ENCODE data around the gene BCAR1.
"Not testable (repeated sequence)": the region's sequence is repeated elsewhere in the genome, so short reads cannot be mapped to it uniquely, and the experiment has no call there.

BCAR1 gene

DNA sequence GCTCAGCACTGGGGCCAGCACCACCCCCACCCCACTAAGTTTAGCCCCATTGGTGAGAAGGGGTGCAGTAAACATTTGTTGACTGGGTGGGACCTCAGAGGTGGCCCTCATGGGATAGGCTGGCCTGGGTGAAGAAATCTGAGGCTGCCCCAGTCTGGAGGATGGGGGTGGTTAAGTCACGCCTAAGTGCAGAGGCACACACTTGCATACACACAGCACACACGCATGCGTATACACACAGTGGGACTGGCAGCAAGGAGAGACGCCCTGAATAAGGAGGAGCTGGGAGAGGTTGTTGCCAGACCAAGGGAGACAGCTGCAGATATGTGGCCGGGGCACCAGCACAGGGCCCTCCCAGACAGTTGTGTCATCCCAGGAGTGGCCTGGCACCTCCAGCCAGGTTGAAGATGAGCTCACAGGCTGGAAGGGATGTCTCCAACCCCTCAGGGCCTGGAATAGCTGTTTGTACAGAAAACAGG, 3.0 kb upstream of the BCAR1 start:
- no peak for DNase-seq (ENCODE audit: low read depth)

DNA sequence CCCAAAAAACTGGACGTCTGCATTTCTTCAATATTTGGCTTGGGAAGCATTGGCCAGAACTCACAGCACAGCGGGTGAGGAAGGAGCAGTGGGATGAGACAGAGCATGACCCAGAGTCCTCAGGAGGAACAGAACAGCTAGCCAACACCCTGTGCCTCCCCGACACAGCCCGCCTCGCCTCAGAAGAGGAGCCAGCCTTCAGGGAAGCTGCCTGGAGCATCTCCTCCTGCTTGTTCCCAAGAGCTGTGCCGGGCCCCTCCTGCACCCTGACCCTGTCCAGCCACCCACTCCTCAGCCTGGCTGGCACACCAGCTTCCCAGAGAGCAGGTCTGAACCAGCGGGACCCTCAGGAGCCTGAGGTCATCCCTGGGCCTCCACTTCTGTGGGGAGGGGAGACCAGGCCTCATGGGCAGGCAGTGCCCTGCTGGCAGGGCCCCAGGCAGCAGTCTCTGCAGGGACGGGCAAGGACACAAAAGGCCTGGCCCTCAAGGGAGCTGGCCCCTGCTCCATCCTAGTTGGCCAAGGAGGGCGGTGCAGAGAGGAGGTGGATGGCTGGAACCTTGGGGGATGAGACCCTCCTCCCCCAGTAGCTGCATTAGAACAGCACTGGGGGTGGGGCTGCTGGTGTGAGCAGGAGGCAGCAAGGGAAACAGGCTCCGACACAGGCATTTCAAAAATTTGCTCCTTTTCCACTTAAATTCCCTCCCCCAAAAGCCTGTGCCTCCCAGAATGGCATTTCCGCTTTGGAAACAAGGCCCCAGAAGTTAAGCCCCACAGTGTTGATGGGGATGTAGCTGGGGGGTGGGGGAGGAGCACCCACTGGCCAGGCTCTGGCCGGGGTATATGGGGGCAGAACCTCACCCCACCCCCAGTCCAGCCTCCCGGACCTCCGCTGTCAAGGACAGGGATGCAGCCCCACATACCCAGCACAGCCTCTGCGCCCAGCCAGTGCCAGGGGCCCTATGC, 1.8 kb upstream of the BCAR1 start:
- DNase-seq (ENCODE audit: low read depth), result no peak

DNA sequence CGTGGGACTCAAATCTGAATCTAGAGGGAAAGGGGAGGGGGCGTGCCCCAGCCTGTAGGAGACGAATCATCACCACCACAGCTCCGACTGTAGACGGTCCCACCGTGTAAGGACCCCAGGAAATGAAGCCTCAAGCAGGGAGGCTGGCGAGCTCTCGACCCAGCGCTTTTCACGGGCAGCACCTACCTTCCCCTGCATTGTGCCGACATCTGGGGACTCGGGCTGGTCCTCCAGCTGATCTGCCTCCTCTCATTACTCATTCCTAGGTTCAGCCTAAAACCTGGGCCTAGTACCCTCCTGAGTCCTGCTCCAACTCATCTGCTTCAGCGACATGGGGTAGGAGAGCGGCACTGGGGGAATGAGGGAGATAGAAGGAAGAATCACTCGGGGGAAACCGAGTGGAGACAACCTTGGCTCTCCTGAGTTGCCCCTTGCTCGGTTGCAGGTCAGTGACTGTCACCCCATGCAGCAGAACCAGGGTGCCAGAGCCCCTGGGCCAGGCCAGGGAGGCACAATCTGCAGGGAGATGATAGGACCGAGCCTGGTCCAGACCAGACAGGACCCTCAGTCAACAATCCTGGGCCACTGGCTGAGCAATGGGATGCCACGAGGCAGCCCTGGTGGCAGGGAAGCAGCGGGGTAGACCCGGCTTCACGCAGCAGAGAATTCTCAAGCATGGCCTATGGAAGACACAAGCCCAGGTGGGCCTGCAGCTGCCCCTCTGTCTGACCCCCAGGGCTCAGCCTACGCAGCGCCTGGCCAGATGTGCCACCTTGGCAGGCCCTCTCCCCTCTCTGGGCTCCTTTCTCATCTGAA, 833 bp upstream of the BCAR1 start:
- DNase-seq (ENCODE audit: low read depth), result no peak

DNA sequence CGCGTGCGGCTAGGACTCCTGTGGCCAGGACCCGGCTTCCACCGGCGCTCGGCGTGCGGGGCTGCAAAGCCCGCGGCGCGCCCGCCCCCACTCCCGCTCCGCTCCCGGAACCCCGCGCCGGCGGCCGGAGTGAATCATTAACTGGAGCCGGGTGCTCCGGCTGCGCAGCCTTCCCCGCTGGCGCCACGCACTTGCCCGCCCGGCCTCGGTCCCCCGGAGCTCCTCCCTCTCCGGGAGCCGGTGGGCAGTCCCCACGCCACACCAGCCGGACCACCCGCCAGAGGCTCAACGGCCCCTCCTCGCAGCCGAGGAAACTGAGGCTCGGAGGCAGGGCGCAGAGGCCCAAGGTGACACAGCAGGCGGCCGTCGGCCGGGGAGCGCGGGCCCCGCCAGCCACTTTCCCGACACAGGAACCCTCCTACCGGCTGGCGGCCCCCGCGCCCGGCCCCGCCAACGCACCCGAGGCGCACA, 580 bp downstream of the BCAR1 start:
- no peak for DNase-seq (ENCODE audit: low read depth)

DNA sequence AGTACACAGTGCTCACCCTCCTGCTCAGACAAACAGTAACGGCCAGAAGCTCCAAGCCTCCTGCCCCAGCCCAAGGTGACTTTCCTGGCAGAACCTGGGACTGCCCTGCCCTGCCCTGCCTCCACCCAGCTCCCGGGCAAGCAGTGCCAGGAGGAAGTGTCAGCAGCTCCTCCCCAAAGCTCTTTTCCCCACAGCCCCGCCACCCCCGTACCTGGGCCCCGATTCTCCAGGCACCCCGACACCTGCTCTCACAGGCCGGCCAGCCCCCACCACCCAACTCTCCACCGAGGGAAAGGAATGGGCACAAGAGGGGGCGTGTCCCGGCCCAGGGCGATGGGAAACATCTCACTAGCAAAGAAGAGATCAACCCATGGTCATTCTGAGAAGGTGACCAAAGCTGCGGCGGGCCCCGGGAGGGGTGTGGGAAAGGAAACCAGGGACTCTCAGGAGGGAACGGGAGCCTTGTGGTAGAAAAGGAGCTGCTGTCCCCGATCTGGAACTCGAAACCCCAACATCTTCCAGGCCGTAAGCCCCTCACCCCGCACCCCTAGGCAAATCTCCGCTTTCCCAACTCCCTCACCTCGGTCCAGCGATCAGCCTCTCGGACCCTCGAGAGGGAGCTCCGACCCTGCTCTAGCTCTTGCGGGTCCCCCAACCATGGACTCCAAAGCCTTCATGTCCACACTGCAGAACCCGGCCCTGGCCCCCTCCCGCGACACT, 1.2 kb downstream of the BCAR1 start:
- no peak for DNase-seq (ENCODE audit: low read depth)

DNA sequence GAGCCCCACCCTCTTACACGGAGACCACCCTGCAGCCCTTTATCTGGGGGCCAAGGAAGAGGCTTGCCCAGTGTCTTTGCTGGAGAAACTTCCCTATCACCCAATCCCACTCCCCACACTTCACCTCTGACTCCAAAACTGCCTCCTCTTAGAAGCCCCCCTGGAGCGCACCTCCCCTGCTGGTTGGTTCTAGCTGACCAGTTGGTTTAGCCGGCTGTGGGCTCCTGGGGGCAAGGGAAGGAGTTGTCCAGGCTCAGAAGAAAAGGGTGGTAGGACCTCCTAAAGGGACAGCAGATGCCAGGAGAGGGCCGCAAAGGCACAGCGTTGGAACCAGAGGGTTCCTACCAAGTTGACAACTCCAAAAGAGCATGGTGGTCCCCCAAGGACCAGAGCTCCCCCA, 2.0 kb downstream of the BCAR1 start:
- DNase-seq (ENCODE audit: low read depth), result no peak

DNA sequence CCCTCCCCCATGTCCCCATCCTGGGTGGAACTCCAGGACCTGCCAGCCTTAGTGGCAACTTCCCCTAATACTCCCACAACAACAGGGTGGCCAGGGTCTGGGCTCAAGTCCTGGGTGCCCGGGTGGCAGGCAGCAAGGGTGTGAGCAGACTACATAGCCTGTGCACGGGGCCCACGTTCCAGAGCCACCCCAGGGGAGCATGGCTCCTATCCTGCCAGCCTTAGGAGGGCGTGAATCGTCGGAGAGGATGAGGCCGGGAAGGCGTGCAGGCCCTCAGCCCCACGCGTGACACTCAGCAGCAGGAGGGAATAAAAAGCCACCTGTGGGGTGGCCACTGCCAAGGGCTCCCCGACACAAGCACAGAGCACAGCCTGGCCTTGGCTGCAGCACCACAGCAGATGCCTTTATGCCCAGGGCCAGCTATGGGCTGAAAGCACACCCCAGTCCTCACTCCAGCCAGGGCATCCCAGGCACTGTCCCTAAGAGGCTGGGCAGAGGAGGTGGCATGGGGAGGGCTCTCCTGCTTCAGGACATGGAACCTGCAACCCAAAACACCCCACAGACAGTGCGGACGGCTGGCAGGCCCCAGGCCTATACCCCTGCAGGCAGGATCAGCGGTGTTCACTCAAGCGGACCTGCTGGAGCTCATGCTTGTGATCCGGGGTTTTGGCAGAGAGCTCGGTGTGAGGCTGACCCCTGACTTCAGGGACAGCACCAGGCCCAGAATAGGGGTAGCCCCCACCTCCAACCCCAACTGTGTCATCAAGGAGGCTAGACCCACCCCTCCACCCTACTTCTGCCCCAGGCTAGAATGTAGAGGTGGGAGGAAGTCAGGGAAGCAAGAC, 2.7 kb downstream of the BCAR1 start:
- DNase-seq (ENCODE audit: low read depth), result no peak

DNA sequence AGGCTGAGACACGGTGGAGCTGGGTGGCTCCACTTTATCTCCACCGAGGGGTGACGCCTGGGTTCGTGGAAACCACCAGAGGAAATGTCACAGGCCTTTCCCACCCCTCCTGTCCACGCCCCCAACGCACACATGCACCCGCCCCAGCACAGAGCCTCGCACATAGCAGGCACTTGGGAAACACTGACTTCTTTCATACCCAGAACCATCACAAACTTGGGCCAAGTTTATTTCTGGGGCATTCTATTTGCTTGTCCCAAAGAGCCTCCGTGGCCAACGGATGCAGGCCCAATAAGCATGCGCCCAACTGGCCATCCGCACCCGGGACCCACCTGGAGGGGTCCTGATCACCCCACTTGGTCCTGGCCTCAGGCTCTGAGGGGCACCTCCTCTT, 3.3 kb downstream of the BCAR1 start:
- DNase-seq (ENCODE audit: low read depth), result no peak

DNA sequence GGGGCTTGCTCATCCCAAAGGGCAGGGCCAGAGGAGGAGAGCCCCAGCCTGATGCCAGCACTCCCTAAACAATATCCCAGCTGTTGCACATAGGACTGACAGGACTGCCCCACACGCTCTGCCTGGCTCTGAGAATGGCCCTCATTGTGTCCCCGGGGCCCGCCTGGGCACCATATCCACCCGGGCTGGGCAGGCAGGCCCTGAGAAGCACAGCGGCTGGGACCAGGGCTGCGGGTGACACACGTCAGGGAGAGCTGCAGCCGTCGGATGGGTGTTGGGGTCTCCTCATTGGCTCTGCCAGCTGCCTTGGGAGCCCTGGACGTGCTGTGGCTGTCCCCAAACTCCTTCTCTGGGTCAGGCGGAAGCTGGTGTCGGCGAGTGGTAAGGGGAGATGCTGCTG, 4.2 kb downstream of the BCAR1 start:
- DNase-seq (ENCODE audit: low read depth), result no peak

DNA sequence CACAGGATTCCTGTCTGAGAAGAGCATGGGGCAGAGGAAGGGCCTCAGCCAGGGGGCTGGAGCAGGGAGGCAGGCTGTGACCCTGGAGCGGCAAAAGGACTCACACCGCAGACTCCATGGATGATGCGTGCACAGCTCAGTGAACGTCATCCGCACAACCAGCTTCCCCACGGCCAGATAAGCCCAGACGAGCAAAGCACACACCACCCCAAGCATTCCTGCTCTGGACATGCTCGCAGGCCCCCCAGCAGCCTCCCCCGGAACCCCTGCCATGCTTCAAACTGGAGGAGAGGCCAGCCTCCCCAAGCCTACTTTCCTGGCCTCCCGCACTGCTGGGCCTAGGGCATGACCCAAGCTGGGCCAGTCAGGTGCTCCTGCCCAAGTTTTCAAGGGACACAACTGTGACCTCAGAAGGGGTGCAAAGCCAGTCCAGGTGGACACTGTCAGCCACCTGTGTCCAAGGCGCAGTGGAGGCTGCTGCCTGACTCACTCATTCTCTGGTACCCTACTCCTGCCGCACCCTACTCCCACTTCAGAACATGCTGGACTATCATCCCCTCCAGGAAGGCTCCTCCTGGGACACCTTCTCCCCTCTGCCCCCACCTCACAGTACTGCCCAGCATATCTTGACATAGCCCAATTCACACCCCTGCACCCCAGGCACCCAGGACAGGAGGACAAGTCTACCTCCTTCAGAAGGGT, 4.8 kb downstream of the BCAR1 start:
- no peak for DNase-seq (ENCODE audit: low read depth)

DNA sequence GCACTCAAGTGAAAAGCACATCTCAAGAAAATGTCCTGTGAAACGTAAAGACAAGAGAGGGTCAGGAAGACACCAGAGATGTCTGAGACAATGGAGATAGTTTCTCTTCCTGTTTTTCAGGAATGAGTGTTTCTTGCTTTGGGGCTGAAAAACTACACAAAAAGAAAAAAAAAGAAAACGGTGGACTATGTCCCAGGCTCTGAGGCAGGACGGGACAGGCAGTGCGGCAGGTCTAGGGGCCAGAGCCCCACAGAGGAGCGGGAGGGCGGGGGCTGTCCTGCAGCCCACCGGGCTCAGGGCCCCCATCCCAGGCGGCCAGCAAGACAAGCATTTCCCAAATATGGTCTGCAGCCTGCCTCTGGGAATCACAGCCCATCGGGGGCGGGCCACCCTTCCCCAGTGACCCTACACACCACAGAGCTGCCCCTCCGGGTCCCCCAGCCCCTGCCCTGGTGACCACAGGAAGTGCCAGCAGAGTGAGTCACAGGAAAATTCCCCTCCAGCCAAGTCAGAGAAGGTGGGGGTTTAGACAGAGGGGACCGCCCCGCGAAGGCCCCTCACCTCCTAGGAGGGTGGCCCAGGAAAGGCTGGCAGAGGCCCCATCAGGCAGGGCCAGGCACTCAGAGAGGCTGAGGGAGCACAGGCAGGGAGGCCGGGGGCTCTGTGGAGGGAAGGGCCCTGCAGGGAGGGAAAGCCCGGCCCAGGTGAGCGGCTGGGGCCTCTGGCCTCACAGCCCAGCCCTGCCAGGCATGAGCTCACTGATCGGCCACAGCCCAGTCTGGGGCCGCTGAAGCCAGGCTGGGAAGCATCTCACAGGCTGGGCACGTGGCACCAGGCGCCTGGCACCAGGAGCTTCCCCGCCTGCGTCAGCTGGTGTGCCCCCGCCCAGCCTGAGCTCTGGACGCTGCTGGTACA, 6.3 kb downstream of the BCAR1 start:
- no peak for DNase-seq (ENCODE audit: low read depth)

DNA sequence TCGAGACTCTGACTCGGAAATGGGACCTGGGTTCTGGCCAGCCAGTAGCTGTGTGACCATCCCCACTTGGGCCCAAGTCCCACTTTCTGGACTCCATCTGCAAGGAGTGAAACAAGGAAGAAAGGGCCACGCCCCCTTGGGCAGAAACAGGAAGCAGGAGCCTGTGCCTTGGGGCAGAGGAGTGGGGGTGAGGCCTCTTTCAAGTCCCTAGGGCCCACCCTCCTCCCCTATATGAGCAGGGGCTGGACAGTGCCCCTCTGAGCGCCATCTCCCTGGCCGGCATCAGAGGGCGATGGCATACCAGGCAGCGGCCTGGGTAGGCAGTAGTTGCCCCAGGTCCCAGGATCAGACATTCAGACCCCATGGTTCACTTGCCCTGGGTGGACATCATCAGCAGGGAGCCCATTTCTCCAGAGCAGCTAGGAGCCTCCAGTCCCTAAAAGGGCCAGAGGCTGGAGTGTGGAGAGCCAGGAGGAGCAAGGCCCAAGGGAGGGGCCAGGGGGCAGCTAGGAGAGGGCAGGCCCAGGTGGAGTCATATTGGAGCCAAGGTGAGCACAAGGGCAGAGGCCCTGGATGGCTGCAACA, 7.1 kb downstream of the BCAR1 start:
- no peak for DNase-seq (ENCODE audit: low read depth)

DNA sequence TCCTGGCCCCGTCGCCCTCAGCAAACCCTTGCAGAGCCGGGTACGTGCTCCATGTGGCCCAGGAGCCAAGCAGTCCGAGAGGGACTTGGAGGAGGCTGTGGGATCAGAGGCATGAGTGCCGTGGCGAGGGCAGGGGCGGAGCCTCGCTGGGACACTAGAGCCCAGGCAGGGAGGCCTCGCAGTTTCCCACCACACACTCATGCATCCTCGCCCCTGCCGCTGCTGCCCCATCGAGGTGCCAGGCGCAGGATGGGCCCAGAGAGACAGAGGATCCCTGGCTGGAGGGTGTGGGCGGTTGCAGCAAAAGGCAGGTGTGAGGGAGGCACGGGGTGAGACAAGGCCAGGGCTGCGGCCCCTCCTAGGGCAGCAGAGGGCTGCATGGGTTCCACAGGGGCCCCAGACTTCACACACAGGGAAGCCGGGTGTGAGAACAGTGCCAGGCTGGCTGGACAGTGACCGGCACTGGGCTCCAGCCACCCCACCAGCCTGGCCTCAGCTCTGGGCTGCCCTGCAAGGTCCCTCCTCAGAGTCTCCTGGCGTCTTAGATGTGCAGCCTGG, 7.7 kb downstream of the BCAR1 start:
- DNase-seq (ENCODE audit: low read depth), result no peak

DNA sequence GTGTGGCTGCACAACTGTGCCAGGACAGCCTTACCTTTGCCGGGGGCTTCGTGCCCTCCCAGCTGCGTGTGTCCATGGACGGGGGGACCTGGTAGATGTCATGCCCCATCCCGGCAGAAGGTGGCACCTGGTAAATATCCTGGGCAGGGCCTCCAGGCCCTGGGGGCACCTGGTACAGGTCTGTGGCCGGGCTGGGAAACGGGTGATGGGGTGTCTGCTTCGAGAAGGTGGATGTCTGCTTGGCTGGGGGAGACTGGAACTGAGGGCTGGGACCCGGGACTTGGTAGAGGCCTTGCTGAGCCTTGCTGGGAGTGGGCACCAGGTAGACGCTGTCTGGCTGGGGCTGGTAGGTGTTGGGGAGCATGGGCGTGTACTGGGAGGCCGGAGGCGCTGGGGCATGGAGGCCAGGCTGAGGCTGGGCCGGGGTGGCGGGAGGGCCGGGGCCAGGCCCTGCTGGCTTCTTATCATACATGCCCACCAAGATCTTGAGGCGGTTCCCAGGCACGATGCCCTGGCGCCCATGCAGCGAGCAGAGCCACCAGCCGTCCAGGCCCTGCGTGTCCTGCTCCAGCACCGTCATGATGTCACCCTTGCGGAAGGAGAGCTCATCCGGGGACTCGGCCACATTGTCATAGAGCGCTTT, 8.9 kb downstream of the BCAR1 start:
- not testable (repeated sequence) for DNase-seq (ENCODE audit: low read depth)

DNA sequence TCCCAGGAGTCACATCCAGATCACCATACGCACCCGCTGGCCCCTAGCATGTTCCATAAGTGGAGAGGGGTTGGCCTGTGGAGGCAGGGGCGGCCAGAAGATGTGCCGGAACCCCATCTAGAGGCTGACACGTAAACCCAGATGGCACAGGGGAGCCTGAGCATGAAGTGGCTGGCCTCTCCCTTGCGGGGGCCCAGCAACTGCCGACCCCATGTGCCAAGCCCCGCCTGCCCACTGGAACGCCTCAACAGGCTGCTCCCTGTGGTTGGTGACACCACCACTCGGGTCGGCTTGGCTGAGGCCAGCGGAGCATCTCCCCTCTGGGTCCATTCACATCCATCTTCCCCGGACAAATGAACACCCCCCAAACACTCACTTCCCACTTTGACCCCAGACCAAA, 9.5 kb downstream of the BCAR1 start:
- no peak for DNase-seq (ENCODE audit: low read depth)

DNA sequence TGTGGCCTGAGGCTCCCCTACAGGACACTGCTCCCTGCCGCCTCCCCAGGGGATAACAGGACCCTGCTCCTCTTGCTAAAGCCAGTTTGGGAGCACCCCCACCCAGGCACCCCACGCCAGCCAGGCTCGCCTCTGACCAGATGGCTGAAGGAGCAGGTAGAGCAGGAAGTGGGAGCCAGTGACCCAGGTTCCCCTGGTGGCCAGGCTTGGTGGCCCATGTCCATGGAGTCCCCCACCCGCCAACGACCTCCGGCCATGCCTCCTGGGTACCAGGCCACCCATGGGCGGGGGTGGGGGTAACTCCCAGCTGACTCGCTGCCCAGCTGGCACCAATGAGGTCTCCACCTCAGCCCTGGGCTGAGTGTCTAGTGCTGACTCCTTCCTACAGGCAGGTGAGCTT, 10.0 kb downstream of the BCAR1 start:
- DNase-seq (ENCODE audit: low read depth), result no peak

DNA sequence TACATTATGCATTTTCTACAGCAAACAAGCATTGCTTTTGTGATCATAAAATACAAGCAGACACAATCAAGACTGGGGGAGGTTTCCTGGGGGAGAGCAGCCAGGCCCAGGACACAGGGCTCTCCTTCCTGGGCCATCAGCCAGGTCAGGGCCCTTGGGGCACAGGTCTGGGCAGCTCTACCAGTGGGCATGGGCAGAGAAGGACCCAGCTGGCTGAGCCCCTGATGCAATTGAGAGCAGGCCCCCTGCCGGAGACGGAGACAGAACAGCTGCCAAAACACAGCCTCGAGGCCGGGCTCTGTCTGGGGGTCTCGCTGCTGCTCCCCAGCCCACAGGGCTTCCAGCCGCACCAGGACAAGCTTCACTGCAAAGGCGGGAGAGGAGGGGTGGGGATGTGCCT, 10.8 kb downstream of the BCAR1 start:
- not testable (repeated sequence) for DNase-seq (ENCODE audit: low read depth)

DNA sequence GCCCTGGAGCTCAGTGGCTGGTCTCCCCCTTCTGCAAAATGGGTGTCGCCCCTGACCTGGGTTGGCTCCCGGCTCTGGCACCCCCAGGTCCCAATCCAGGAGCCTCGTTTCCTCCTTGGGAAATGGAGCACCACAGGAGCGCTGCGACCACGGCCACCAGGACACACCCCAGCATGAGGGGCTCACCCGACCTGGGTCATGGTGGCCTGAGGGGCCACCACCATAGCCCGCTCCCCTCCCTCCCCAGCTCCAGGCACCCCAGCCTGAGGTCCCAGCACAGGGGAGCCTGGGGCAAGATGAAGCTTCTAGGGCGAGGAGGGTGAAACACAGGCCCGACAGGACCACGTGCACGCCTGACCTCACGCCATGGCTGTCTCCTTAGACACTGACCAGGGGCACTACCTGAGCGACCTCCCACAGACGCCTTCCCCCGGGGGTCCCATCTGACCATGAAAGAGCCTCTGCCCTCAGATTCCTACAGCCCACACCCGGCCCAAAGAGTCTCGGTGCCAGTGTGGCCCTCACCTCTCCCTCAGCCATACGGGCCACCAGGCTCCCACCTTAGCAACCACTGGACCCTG, 11.8 kb downstream of the BCAR1 start:
- DNase-seq (ENCODE audit: low read depth), result no peak
